ELR (cell line): ENCODE data around the gene UBXN10.

ENCODE experiments used
- DNase-seq: peaks from one replicate; pipeline ENCODE4 v3.0.0-alpha.2; 2015; ENCODE audit warnings: low read depth

The UBXN10 gene

GRCh38 chr1:20183035-20183434 lies 2.9 kb upstream of the UBXN10 start:
- DNase-seq: no peak

- DNase-seq: no peak
Observed at GRCh38 chr1:20183616-20184271, 2.2 kb upstream of the UBXN10 start.

- DNase-seq: no peak
Observed at GRCh38 chr1:20184481-20184900, 1.4 kb upstream of the UBXN10 start.

- no peak for DNase-seq
Observed at GRCh38 chr1:20184997-20185833, 681 bp upstream of the UBXN10 start.

GRCh38 chr1:20187103-20187812 lies 1.4 kb downstream of the UBXN10 start:
- DNase-seq: no peak

GRCh38 chr1:20187813-20188454 lies 2.0 kb downstream of the UBXN10 start:
- DNase-seq: no peak

- DNase-seq: no peak
Observed at GRCh38 chr1:20188455-20188817, 2.5 kb downstream of the UBXN10 start.

GRCh38 chr1:20189664-20190063 lies 3.8 kb downstream of the UBXN10 start:
- DNase-seq: no peak

- no peak for DNase-seq
Observed at GRCh38 chr1:20190256-20191160, 4.6 kb downstream of the UBXN10 start.

- no peak for DNase-seq
Observed at GRCh38 chr1:20191266-20191825, 5.5 kb downstream of the UBXN10 start.

- DNase-seq: no peak
Observed at GRCh38 chr1:20192364-20192763, 6.5 kb downstream of the UBXN10 start.

- DNase-seq: no peak
Observed at GRCh38 chr1:20192871-20193411, 7.0 kb downstream of the UBXN10 start.

GRCh38 chr1:20194224-20194623 lies 8.3 kb downstream of the UBXN10 start:
- no peak for DNase-seq

GRCh38 chr1:20194757-20195461 lies 9.0 kb downstream of the UBXN10 start:
- DNase-seq: peak; percentile 47

GRCh38 chr1:20195462-20195780 lies 9.5 kb downstream of the UBXN10 start:
- no peak for DNase-seq

GRCh38 chr1:20197329-20197791 lies 11.5 kb downstream of the UBXN10 start:
- no peak for DNase-seq

- DNase-seq: no peak
Observed at GRCh38 chr1:20198296-20198695, 12.4 kb downstream of the UBXN10 start.

- DNase-seq: no peak
Observed at GRCh38 chr1:20198918-20199317, 13.0 kb downstream of the UBXN10 start.

- no peak for DNase-seq
Observed at GRCh38 chr1:20199403-20199802, 13.5 kb downstream of the UBXN10 start.

- no peak for DNase-seq
Observed at GRCh38 chr1:20199840-20200239, 13.9 kb downstream of the UBXN10 start.
